Activated CD4-positive, alpha-beta T cell treated with anti-CD3 and anti-CD28 coated beads, Interleukin-2, Interleukin-4, amounts not matched to agents 100 ng/mL and 50 ng/mL, durations not matched to agents 16 hours and 8 hours (primary cell): ENCODE data around the gene GXYLT1.
"Not testable (repeated sequence)": the region's sequence is repeated elsewhere in the genome, so short reads cannot be mapped to it uniquely, and the experiment has no call there.

Experiments
- DNase-seq: peaks from one replicate; pipeline ENCODE4 v3.0.0-alpha.2; 2020; ENCODE audit warnings: low spot score

The GXYLT1 gene

GRCh38 chr12:42144408-42145196, at the start of gene GXYLT1:
TSS of gene GXYLT1 (minus strand) at chr12:42144874. CDS start at chr12:42144646, 228 bp downstream.
- peak; percentile 88 for DNase-seq

GRCh38 chr12:42192686-42193085, 48.0 kb upstream of the GXYLT1 start:
- DNase-seq = no peak

- no peak for DNase-seq
Observed at GRCh38 chr12:42192258-42192657, 47.6 kb upstream of the GXYLT1 start.

GRCh38 chr12:42190376-42190775, 45.7 kb upstream of the GXYLT1 start:
- no peak for DNase-seq

GRCh38 chr12:42188275-42188674, 43.6 kb upstream of the GXYLT1 start:
- DNase-seq = not testable (repeated sequence)

- DNase-seq = no peak
Observed at GRCh38 chr12:42187799-42188198, 43.1 kb upstream of the GXYLT1 start.

GRCh38 chr12:42186793-42187192, 42.1 kb upstream of the GXYLT1 start:
- no peak for DNase-seq

GRCh38 chr12:42182394-42182793, 37.7 kb upstream of the GXYLT1 start:
- DNase-seq = no peak

GRCh38 chr12:42180990-42181596, 36.4 kb upstream of the GXYLT1 start:
- no peak for DNase-seq

- no peak for DNase-seq
Observed at GRCh38 chr12:42178101-42178500, 33.4 kb upstream of the GXYLT1 start.

GRCh38 chr12:42174978-42175377, 30.3 kb upstream of the GXYLT1 start:
- DNase-seq = no peak

- DNase-seq = no peak
Observed at GRCh38 chr12:42173961-42174521, 29.4 kb upstream of the GXYLT1 start.

- DNase-seq = no peak
Observed at GRCh38 chr12:42172441-42173210, 28.0 kb upstream of the GXYLT1 start.

GRCh38 chr12:42167711-42168110, 23.0 kb upstream of the GXYLT1 start:
- DNase-seq = no peak

GRCh38 chr12:42166501-42166900, 21.8 kb upstream of the GXYLT1 start:
- no peak for DNase-seq

- DNase-seq = no peak
Observed at GRCh38 chr12:42163913-42164312, 19.2 kb upstream of the GXYLT1 start.

GRCh38 chr12:42162965-42163364, 18.3 kb upstream of the GXYLT1 start:
- DNase-seq = no peak

- no peak for DNase-seq
Observed at GRCh38 chr12:42162193-42162592, 17.5 kb upstream of the GXYLT1 start.

GRCh38 chr12:42161529-42161928, 16.9 kb upstream of the GXYLT1 start:
- DNase-seq = no peak

- no peak for DNase-seq
Observed at GRCh38 chr12:42156232-42156631, 11.6 kb upstream of the GXYLT1 start.

- no peak for DNase-seq
Observed at GRCh38 chr12:42145552-42146215, 1.0 kb upstream of the GXYLT1 start.

- DNase-seq = no peak
Observed at GRCh38 chr12:42145197-42145549, 499 bp upstream of the GXYLT1 start.
